HG02938 (cell line): ENCODE results near the gene NOX3.
A peak's percentile ranks its signal among the peaks of the same experiment; 100 is the strongest.

Experiments used
- ATAC-seq: cut with Tn5 transposase; IDR thresholded peaks from one replicate; pipeline ENCODE4 v1.9.1; 2021; ENCODE audit warnings: mild to moderate bottlenecking, moderate library complexity; ENCODE audit not compliant: unreplicated experiment

NOX3 gene

GRCh38 chr6:155402656-155403304, 52.9 kb downstream of the NOX3 start:
- ATAC-seq = no peak

GRCh38 chr6:155400654-155400965, 55.0 kb downstream of the NOX3 start:
- ATAC-seq = no peak

- no peak for ATAC-seq
These were observed 55.6 kb downstream of the NOX3 start for GRCh38 chr6:155399745-155400653.

- no peak for ATAC-seq
These were observed 56.4 kb downstream of the NOX3 start for GRCh38 chr6:155399062-155399744.

GRCh38 chr6:155398701-155399061, 57.0 kb downstream of the NOX3 start:
- ATAC-seq = no peak

GRCh38 chr6:155398221-155398620, 57.4 kb downstream of the NOX3 start:
- ATAC-seq = no peak

GRCh38 chr6:155397172-155397705, 58.4 kb downstream of the NOX3 start:
- ATAC-seq = no peak

- no peak for ATAC-seq
These were observed 59.0 kb downstream of the NOX3 start for GRCh38 chr6:155396605-155397004.

- no peak for ATAC-seq
These were observed 60.3 kb downstream of the NOX3 start for GRCh38 chr6:155395339-155395738.

GRCh38 chr6:155389130-155389529, 66.5 kb downstream of the NOX3 start:
- ATAC-seq = no peak

GRCh38 chr6:155388591-155388990, 67.0 kb downstream of the NOX3 start:
- ATAC-seq = no peak

- no peak for ATAC-seq
These were observed 68.2 kb downstream of the NOX3 start for GRCh38 chr6:155387481-155387880.

GRCh38 chr6:155384321-155384952, 71.2 kb downstream of the NOX3 start:
- ATAC-seq = no peak

- ATAC-seq = no peak
These were observed 71.7 kb downstream of the NOX3 start for GRCh38 chr6:155383913-155384312.

GRCh38 chr6:155382338-155382685, 73.3 kb downstream of the NOX3 start:
- ATAC-seq = no peak

GRCh38 chr6:155381673-155382337, 73.8 kb downstream of the NOX3 start:
- no peak for ATAC-seq

- no peak for ATAC-seq
These were observed 74.8 kb downstream of the NOX3 start for GRCh38 chr6:155380666-155381332.

- ATAC-seq = no peak
These were observed 76.9 kb downstream of the NOX3 start for GRCh38 chr6:155378724-155379123.

- ATAC-seq = peak; percentile 77
These were observed 77.4 kb downstream of the NOX3 start for GRCh38 chr6:155378276-155378675.

- ATAC-seq = no peak
These were observed 78.6 kb downstream of the NOX3 start for GRCh38 chr6:155377061-155377460.
